Measurements from ENCODE around the gene TMEM184B.

Gene TMEM184B

GRCh38 chr22:38289583-38290082 lies 16.8 kb upstream of the TMEM184B start:
- Histone ChIP-seq H3K27ac (peak overlapping the region in 1 of 21 experiments; percentile 1), H3K4me3 (no peak overlapping the region)

DNA sequence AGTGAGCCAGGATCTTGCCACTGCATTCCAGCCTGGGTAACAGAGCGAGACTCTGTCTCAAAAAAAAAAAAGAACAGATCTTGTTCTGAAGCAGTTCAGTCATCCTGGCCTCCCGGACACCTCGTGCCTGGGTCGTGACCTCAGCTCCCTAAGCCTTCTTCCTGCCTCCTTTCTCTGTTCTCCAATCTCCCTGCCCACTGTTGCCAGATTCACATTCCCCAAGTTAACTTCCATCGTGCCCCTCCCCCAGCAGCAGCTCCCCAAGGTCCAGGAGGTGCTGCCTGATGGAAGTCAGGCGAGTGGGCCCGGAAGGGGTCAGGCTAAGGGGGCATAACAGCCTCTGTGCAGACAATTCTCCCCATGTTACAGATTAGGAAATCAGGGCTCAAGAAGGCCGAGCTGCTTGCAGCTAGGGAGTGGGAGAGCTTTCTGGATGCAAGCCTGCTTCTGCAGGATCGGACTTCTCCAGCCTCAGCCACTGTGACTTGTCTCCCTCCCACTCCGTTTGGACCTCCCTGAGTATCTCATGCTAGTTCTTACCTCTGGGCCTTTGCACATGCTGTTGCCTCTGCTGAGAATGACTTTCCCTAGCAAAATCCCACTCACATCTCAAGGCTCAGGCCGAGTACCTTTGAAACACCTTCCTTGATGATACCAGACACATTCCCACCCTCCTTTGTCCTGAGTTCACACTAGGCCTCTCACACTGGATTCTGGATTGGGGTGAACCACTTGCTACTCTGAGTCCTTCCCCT lies 14.3 kb upstream of the TMEM184B start:
- H3K4me3 ChIP-seq: no peak overlapping the region
- H3K27ac ChIP-seq: no peak overlapping the region

DNA sequence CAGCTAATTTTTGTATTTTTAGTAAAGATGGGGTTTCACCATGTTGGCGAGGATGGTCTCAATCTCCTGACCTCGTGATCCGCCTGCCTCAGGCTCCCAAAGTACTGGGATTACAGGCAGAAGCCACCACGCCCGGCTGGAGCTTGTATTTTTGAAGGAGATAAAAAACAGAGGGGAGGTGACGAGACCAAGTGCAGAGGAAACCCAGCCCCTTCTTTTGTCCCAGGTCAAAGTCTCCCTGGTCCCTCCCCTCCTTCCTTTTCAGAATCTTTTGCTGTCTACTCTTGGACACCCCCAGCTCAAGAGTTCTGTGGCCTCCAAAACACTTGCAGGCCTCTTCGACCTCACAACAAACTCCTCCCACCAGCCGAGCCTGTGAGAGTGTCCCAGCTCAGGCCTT lies 12.2 kb upstream of the TMEM184B start:
- no peak overlapping the region for H3K4me3 ChIP-seq

GRCh38 chr22:38284042-38284402 lies 11.2 kb upstream of the TMEM184B start:
- H3K4me3 ChIP-seq: no peak overlapping the region
- peak overlapping the region in 6 of 21 experiments; percentile 6 to 68 (median 43) for H3K27ac ChIP-seq

More for the DNA sequence above, 12.2 kb upstream of the TMEM184B start:
- H3K27ac ChIP-seq: peak overlapping the region in 1 of 21 experiments; percentile 2

DNA sequence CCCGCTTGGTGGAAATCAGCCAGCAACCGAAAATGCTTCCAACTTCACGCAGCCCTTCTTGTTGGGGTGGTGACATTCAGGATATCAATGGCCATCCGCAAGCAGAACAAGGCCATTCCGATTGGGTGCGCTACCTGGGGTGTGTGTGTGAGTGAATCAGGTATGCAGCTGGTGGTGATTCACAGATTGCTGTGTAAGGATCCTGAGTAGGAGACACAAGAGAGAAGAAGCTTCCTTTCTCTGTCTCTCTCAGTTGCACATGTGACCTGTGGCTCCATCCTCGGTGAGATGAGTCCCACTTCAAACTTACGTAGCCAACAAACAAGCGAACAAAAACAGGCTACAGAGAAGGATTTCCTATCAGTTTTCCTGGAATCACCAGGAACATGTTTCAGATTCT lies 9.6 kb upstream of the TMEM184B start:
- no peak overlapping the region for H3K27ac ChIP-seq
- H3K4me3 ChIP-seq: no peak overlapping the region

GRCh38 chr22:38276166-38276565 lies 3.4 kb upstream of the TMEM184B start:
- Histone ChIP-seq H3K27ac (peak overlapping the region in 1 of 21 experiments; percentile 23), H3K4me3 (no peak overlapping the region)

DNA sequence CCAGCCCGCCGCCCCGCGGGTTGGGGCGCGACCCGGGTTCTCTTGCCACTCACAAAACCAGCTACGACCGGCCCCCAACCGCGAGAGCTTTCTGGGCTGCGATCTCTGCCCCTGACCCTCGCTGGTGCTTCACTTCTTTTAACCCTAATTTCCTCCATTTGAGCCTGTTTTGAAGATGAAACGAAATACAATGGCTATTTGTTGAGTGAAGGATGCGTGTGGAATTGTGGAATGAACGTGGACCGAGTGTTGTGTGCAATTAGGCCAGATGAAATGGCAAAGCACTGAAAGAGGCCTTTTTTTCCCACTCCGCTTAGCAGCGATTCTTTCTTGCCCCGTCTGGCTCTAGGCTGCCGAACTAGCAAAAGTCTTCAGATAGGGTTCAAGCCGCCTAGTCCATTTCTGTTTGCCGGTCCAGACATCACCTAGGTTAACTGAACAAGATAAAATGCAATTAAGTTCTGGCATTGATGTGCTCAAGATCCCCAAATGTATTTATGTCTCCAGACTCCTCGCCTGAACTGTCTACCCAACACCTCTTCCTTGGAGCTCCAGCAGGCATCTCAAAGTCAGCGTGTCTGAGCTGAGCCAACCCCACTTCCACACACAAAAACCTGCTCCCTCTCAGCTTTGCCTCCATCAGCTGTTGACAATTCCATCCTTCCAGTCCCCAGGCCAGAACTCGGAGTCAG lies 471 bp upstream of the TMEM184B start:
- Histone ChIP-seq H3K27ac (peak overlapping the region; percentile 75 to 96 (median 92)), H3K4me3 (peak overlapping the region; percentile 68 to 98 (median 89))

- Histone ChIP-seq H3K4me3 (peak overlapping the region; percentile 68 to 98 (median 89)), H3K27ac (peak overlapping the region; percentile 68 to 96 (median 92))
Measured at GRCh38 chr22:38271927-38272372, 860 bp downstream of the TMEM184B start.

- Histone ChIP-seq H3K4me3 (no peak overlapping the region), H3K27ac (peak overlapping the region in 11 of 21 experiments; percentile 14 to 86 (median 38))
Measured at GRCh38 chr22:38271101-38271500, 1.7 kb downstream of the TMEM184B start.

DNA sequence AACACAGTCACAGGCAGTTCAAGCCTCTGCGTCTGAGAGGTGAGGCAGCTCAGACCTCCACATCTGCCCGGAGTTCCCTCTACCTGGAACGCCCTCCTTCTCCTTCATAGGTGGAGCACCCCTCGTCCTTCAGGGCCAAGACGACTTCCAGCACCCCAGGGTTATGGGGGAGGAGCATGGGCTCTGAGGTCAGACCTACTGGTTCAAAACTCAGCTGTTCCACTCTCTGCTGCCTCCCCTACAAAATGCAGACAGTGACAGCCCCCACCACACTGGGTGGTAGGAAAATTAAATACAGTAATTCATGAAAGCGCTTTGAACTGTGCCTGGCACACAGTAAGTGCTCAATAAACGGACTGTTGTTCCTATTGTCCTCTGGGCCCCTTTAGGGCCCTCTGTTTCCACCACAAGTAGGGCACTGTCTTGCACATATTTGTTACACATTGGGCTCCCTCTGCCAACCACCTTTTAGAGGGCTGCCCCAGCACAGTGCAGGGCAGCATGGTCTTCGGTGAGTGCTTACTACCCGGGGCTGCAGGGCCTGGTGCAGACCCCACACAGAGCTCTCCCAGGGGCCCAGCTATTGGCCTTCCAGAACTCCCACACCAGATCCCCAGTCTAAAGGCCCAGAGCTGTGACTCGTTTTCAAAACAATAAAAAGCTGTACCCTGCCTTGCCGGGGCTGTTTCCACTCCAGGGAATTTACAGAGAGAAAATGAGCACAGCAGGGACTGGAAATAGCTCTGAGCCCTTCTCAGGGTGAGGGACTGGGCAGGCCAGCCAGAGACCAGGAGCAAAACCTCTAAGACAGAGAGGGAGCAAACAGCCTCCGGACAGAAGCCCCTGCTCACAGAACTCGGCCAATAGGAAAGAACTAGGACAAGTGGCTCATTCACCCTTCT lies 2.5 kb downstream of the TMEM184B start:
- Histone ChIP-seq H3K27ac (peak overlapping the region in 13 of 21 experiments; percentile 6 to 86 (median 35)), H3K4me3 (no peak overlapping the region)

- peak overlapping the region in 6 of 21 experiments; percentile 22 to 86 (median 43) for H3K27ac ChIP-seq
- no peak overlapping the region for H3K4me3 ChIP-seq
Measured at GRCh38 chr22:38269466-38269865, 3.3 kb downstream of the TMEM184B start.

DNA sequence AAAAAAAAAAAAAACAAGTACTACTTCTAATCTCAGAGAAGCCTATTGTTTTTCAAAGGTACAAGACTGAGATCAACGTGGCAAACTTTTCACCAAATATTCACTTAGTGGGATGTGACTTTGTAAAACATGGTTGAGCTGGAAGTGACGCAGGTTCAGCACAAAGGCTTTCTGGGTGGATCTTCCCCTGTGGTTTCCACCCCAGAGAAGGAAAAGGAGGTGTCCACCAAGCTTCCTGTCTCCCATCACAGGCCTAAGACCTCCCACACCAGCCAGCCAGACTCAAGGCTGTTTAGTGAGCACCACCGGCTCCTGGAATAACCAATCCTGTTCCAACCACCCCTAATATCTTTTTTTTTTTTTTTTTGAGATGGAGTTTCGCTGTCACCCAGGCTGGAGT lies 5.7 kb downstream of the TMEM184B start:
- Histone ChIP-seq H3K27ac (peak overlapping the region in 14 of 21 experiments; percentile 25 to 78 (median 46)), H3K4me3 (no peak overlapping the region)

GRCh38 chr22:38266120-38266519 lies 6.7 kb downstream of the TMEM184B start:
- peak overlapping the region in 15 of 21 experiments; percentile 10 to 78 (median 47) for H3K27ac ChIP-seq
- no peak overlapping the region for H3K4me3 ChIP-seq

GRCh38 chr22:38264322-38264843 lies 8.4 kb downstream of the TMEM184B start:
- peak overlapping the region in 1 of 21 experiments; percentile 10 for H3K27ac ChIP-seq
- no peak overlapping the region for H3K4me3 ChIP-seq

DNA sequence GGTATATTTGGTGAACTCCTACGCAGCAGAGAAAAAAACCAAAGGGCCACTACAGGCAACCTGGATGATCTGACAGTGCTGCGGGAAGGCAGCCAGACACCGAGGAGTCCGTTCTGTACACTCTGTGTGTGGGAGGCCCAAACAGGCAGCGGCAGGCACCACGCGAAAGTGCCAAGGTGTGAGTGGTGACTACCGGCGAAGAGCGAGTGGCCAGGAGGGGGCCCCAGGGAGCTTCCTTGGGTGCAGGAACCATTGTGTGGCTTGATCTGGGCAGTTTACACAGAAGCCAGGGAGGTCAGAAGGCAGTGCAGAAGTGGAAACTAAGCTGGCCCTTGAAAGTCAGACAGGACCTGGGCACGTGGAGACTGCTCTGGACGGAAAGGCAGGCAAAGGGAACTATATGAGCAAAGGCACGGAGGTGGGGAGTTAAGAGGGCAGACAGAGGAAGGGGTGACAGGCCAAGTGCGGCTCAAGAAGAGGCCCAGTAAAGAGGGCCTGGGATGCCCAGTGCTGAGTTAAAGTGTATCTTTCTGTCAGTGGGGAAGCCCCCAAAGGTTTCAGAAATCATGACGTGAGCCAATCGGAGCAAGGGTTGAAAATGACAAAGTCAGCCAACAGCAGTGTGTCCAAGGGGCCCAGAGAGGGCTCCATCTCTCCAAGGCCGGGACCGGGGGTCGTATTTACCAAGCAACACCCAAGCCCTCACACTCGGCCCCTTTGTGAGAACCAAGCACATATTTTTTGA lies 10.6 kb downstream of the TMEM184B start:
- no peak overlapping the region for H3K4me3 ChIP-seq
- peak overlapping the region in 10 of 21 experiments; percentile 1 to 74 (median 56) for H3K27ac ChIP-seq

GRCh38 chr22:38260761-38261681 lies 11.8 kb downstream of the TMEM184B start:
- Histone ChIP-seq H3K4me3 (no peak overlapping the region), H3K27ac (peak overlapping the region in 19 of 21 experiments; percentile 3 to 77 (median 70))

- H3K4me3 ChIP-seq: no peak overlapping the region
- H3K27ac ChIP-seq: peak overlapping the region in 6 of 21 experiments; percentile 11 to 49 (median 18)
Measured at GRCh38 chr22:38259370-38259769, 13.4 kb downstream of the TMEM184B start.

All from skin epidermis (tissue), 12 donors.